AG04449 (cell line): ENCODE data around the gene NR5A1.

ENCODE experiments used
- CTCF ChIA-PET: fragments of 350-600 bp; formaldehyde crosslinking; extraction: SDS; loops from one replicate; lab custom pipeline; 2021; ENCODE audit warnings: antibody characterized with exemption; lab: Yijun Ruan, JAX
- POLR2A ChIA-PET: fragments of 400-600, 350-600 bp; formaldehyde crosslinking; extraction: SDS; loops from one replicate; lab custom pipeline; 2020; ENCODE audit warnings: antibody characterized with exemption, inconsistent platforms; lab: Yijun Ruan, JAX
- DNase-seq: peaks from one replicate; pipeline ENCODE4 v3.0.0-alpha.2; 2010; ENCODE audit warnings: low read depth, low spot score
- H3K4me3 ChIP-seq: 2 replicates; pipeline ENCODE4 v1.5.1; 2011; ENCODE audit warnings: low read depth, mild to moderate bottlenecking, control low read depth, low read length
- CTCF ChIP-seq: IDR thresholded peaks from one replicate; pipeline ENCODE4 v1.5.1; 2011; ENCODE audit warnings: mild to moderate bottlenecking, moderate library complexity, low read length, control low read depth, inconsistent platforms; ENCODE audit not compliant: insufficient read depth; ENCODE audit errors: missing control alignments

Gene NR5A1

GRCh38 chr9:124438091-124438490, 69.1 kb downstream of the NR5A1 start:
- POLR2A ChIA-PET = no interaction called here
- TF ChIP-seq CTCF = no peak
- DNase-seq = no peak
- CTCF ChIA-PET = interaction anchor here (9.5 kb wide), 1 partner anchor 19 kb away, joined by 65 read pairs; the partner anchor contains the start of gene PSMB7
- no peak overlapping the region for H3K4me3 ChIP-seq

- ChIA-PET CTCF (interaction anchor here (0.7 to 9.5 kb wide), 2 partner anchors 18 to 22 kb away, joined by 3 to 65 read pairs; partner anchors contain the start of gene PSMB7), POLR2A (no interaction called here)
- H3K4me3 ChIP-seq = no peak overlapping the region
- no peak for TF ChIP-seq CTCF
- no peak for DNase-seq
These were observed 70.1 kb downstream of the NR5A1 start for GRCh38 chr9:124437086-124437485.

GRCh38 chr9:124436320-124436719, 70.9 kb downstream of the NR5A1 start:
- POLR2A ChIA-PET = no interaction called here
- no peak for TF ChIP-seq CTCF
- CTCF ChIA-PET = interaction anchor here (0.6 to 9.5 kb wide), 2 partner anchors 18 to 35 kb away, joined by 3 to 65 read pairs; partner anchors contain the start of gene PSMB7
- no peak overlapping the region for H3K4me3 ChIP-seq
- DNase-seq = no peak
